Measurements from ENCODE around the gene HAUS2.
"Not testable (repeated sequence)": the region's sequence is repeated elsewhere in the genome, so short reads cannot be mapped to it uniquely, and the experiment has no call there.

HAUS2 gene

GRCh38 chr15:42548249-42549031 lies at the start of gene HAUS2, which contains the start of gene LRRC57:
HAUS2 (plus strand) TSS chr15:42548838; CDS start chr15:42548873, 35 bp downstream.
LRRC57 (minus strand) TSS chr15:42548793; CDS start chr15:42548434, 359 bp downstream.
- DNase-seq (ENCODE audit: low read depth): peak; percentile 77

GRCh38 chr15:42499858-42500609 lies 48.6 kb upstream of the HAUS2 start:
- no peak for DNase-seq (ENCODE audit: low read depth)

- DNase-seq (ENCODE audit: low read depth): no peak
These were observed 46.2 kb upstream of the HAUS2 start for GRCh38 chr15:42502477-42502876.

- no peak for DNase-seq (ENCODE audit: low read depth)
These were observed 44.8 kb upstream of the HAUS2 start for GRCh38 chr15:42503825-42504224.

GRCh38 chr15:42504631-42505030 lies 44.0 kb upstream of the HAUS2 start:
- DNase-seq (ENCODE audit: low read depth): no peak

GRCh38 chr15:42507514-42507913 lies 41.1 kb upstream of the HAUS2 start:
- DNase-seq (ENCODE audit: low read depth): no peak

GRCh38 chr15:42508263-42508690 lies 40.4 kb upstream of the HAUS2 start:
- no peak for DNase-seq (ENCODE audit: low read depth)

GRCh38 chr15:42510258-42511006 lies 38.2 kb upstream of the HAUS2 start:
- no peak for DNase-seq (ENCODE audit: low read depth)

- no peak for DNase-seq (ENCODE audit: low read depth)
These were observed 37.6 kb upstream of the HAUS2 start for GRCh38 chr15:42511007-42511391.

- DNase-seq (ENCODE audit: low read depth): no peak
These were observed 25.3 kb upstream of the HAUS2 start for GRCh38 chr15:42523331-42523730.

- DNase-seq (ENCODE audit: low read depth): no peak
These were observed 19.7 kb upstream of the HAUS2 start for GRCh38 chr15:42528970-42529369.

GRCh38 chr15:42533246-42533645 lies 15.4 kb upstream of the HAUS2 start:
- DNase-seq (ENCODE audit: low read depth): no peak

- DNase-seq (ENCODE audit: low read depth): no peak
These were observed 3.6 kb upstream of the HAUS2 start for GRCh38 chr15:42544853-42545629.

- no peak for DNase-seq (ENCODE audit: low read depth)
These were observed 755 bp upstream of the HAUS2 start for GRCh38 chr15:42547918-42548248.

- no peak for DNase-seq (ENCODE audit: low read depth)
These were observed 424 bp downstream of the HAUS2 start for GRCh38 chr15:42549032-42549491.

GRCh38 chr15:42549741-42550392 lies 1.2 kb downstream of the HAUS2 start:
- DNase-seq (ENCODE audit: low read depth): no peak

GRCh38 chr15:42553554-42553953 lies 4.9 kb downstream of the HAUS2 start:
- no peak for DNase-seq (ENCODE audit: low read depth)

- DNase-seq (ENCODE audit: low read depth): not testable (repeated sequence)
These were observed 8.0 kb downstream of the HAUS2 start for GRCh38 chr15:42556550-42557207.

GRCh38 chr15:42558739-42559138 lies 10.1 kb downstream of the HAUS2 start:
- no peak for DNase-seq (ENCODE audit: low read depth)

GRCh38 chr15:42575188-42576039 lies 26.8 kb downstream of the HAUS2 start, which contains the start of gene STARD9:
STARD9 (plus strand) TSS chr15:42575606; CDS start chr15:42575716, 110 bp downstream.
- peak; percentile 86 for DNase-seq (ENCODE audit: low read depth)

Measured in stimulated activated CD8-positive, alpha-beta memory T cell treated with anti-CD3 and anti-CD28 coated beads, Interleukin-15, amount 100 ng/mL, for 1 hour (primary cell).